ENCODE measurements around the gene TNS3.

Gene TNS3

GRCh38 chr7:47356261-47356660 is 225.7 kb downstream of the TNS3 start:
- H3K4me3 ChIP-seq (ENCODE audit: low read depth, low read length) = no peak overlapping the region

DNA sequence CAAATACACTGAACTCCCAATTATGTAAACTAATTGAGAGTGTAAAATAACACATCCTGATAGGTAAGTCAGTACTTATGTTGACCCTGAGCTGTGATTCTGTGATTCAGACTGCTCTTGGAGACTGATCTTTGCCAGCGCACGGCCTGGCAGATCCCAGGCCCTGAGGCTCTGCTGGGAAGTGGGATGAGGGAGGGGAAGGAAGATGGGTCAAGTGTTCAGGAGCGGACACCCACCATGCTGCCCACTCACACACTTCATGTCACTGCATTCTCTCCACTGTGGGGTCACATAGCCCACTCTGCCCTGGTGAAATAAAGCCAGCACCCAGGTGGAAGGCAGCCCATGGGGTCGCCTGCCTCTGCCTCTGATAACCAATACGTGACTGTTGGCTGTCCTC is 226.2 kb downstream of the TNS3 start:
- H3K4me3 ChIP-seq (ENCODE audit: low read depth, low read length) = no peak overlapping the region

GRCh38 chr7:47354831-47355541 is 226.9 kb downstream of the TNS3 start:
- no peak overlapping the region for H3K4me3 ChIP-seq (ENCODE audit: low read depth, low read length)

DNA sequence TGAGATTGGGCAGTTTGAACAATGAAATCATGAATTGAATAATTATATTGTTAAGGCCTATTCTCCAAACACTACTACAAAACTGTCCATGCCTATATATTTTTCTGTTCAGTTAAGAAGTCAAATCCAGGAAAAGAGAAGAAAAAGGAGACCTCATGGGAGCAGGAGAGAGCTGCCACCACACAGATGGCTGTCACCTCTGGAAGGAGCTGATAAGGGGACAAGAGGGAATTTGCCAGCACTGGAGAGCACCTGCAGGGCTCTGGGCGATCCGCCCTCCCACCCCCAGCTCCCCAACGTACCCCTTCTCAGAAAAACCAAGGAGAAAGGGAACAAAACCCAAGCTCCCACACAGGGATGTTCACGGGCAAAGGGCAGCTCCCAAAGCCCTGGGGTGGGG is 227.8 kb downstream of the TNS3 start:
- H3K4me3 ChIP-seq (ENCODE audit: low read depth, low read length) = no peak overlapping the region

GRCh38 chr7:47352394-47352968 is 229.4 kb downstream of the TNS3 start:
- H3K4me3 ChIP-seq (ENCODE audit: low read depth, low read length) = no peak overlapping the region

DNA sequence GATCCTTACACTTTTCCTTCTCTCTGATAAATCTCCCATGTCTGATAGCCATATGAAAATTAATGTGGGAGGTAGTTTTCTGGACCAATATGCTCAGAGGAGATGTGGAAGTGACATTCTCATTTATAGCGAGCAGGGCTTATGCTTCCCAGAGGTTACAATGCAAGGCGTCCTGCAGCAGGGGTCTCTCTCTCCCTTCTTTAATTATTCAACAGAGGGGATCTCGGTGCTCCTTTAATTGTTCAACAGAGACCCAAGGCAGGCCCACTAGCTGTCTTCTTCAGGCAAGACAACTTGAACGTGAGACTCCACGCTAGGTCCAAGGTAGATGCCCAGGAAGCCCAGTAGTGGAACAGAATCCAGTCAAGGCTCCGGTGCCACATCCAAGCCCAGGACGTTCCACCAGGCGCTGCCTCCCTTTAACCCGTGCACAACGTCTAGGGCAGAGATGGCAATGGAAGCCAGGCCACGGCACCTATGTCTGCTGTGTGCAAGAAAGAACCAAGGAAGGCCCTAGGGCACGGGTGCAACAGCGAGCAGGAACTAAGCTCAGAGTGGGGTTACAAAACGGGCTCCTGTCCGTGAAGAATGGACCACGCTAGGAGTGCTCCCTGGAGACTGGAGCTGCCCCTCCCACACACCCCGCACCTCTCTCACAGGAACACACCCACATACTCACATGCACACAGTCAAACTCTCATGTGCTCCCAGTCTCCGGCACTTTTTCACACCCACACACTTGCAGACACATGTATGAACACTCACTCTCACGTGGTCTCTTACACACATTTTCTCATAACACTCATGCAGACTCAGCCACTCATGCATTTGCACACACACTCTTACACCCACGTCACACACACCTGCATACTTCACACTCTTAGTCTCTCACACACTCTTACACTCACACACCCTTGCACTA is 230.4 kb downstream of the TNS3 start:
- H3K4me3 ChIP-seq (ENCODE audit: low read depth, low read length) = no peak overlapping the region

- H3K4me3 ChIP-seq (ENCODE audit: low read depth, low read length) = no peak overlapping the region
Measured at GRCh38 chr7:47350425-47350824, 231.5 kb downstream of the TNS3 start.

GRCh38 chr7:47349401-47349800 is 232.5 kb downstream of the TNS3 start:
- H3K4me3 ChIP-seq (ENCODE audit: low read depth, low read length) = no peak overlapping the region

- no peak overlapping the region for H3K4me3 ChIP-seq (ENCODE audit: low read depth, low read length)
Measured at GRCh38 chr7:47347816-47348385, 234.0 kb downstream of the TNS3 start.

DNA sequence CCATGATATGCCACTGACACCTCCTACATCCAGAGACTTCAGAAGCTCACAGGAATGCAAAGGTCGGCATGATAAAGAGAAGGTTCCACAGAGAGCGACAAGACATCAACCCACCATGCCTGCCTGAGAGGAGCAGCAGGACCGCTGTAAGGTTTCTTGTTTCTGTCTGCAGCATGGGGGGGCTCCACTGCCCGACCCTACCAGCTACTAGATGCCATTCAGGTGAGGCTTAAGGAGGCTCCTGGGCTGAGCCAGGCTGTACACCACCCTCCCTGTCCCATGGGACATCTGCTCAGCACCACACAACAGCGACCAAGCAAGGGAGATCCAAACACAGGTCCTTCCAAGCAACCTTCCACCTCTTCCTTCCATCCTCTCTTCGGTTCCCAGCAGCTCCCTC is 234.6 kb downstream of the TNS3 start:
- no peak overlapping the region for H3K4me3 ChIP-seq (ENCODE audit: low read depth, low read length)

DNA sequence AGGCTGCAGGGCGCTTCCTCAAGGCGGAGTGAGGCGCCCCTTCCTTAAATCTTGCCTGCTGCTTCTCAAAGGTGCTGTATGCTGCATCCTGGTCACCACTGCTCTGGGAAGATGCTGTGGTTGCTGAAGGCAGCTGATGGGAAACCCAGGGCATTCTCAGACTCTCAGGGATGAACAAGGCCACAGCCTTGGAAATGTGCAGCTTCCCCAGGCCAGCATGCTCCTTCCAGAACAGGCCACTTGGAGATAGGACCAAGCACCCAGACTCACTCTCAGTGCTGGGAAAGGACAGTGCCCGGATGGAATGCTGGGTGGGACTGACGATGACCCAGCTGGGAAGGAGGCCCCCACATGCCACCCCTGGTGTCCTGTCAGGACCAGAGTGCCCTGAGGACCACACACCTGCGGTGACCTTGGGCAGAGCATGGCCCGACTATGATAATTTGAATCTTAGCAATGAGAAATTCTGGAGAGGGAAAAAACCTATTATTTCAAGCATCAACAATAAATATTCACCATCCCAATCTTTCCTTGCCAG is 235.5 kb downstream of the TNS3 start:
- no peak overlapping the region for H3K4me3 ChIP-seq (ENCODE audit: low read depth, low read length)

GRCh38 chr7:47345857-47346298 is 236.0 kb downstream of the TNS3 start:
- no peak overlapping the region for H3K4me3 ChIP-seq (ENCODE audit: low read depth, low read length)

GRCh38 chr7:47344171-47344955 is 237.5 kb downstream of the TNS3 start:
- H3K4me3 ChIP-seq (ENCODE audit: low read depth, low read length) = no peak overlapping the region

- no peak overlapping the region for H3K4me3 ChIP-seq (ENCODE audit: low read depth, low read length)
Measured at GRCh38 chr7:47343061-47343455, 238.9 kb downstream of the TNS3 start.

DNA sequence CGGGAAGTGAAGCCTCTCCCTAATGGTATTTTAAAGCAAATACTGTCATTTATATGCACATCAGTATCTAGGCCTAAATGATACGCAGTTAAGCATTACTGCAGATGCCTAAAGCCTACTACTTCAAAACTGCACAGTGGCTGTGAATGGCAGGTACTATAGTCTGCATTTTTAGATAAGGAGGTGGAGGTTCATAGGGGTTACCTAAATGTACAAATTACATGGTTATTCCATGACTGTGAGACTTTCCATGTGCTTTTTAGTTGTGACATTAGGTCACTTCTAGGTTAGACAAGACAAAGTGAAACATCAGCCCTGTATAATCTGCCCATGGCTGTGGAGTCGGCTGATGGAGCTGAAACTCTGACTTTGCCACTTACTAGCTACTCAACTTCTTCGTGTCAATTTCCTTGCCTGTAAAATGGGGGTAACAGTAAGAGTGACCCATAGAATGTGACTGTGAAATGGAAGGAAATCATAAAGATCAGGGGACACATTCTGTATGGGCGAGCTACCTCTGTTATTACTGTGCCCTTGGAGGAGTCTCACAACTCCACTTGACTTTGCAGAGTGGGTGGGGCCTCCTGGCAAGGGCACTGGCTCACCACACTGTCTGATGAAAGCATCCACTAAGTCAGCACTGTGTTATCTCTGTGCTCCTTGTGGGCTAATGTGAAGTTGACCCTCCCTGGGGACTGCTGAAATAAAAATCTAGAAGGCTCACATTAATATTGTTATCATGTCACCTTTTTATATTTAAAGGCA is 239.4 kb downstream of the TNS3 start:
- no peak overlapping the region for H3K4me3 ChIP-seq (ENCODE audit: low read depth, low read length)

- H3K4me3 ChIP-seq (ENCODE audit: low read depth, low read length) = no peak overlapping the region
Measured at GRCh38 chr7:47340517-47340916, 241.4 kb downstream of the TNS3 start.

DNA sequence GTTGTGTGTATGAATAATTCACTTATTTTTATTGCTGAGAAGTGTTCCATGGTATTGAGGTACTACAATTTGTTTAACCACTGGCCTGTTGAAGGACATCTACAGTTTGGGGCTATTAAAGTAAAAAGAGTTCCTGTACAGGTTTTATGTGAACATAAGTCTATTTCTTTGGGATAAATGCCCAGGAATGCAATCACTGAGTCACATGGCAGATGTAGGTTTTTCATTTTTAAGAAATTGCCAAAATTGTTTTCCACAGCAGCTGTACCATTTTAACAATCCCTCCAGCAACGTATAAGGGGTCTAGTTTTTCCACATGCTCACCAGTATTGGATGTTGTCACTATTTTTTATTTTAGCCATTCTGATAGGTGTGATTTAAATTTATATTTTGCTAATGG is 243.9 kb downstream of the TNS3 start:
- H3K4me3 ChIP-seq (ENCODE audit: low read depth, low read length) = no peak overlapping the region

DNA sequence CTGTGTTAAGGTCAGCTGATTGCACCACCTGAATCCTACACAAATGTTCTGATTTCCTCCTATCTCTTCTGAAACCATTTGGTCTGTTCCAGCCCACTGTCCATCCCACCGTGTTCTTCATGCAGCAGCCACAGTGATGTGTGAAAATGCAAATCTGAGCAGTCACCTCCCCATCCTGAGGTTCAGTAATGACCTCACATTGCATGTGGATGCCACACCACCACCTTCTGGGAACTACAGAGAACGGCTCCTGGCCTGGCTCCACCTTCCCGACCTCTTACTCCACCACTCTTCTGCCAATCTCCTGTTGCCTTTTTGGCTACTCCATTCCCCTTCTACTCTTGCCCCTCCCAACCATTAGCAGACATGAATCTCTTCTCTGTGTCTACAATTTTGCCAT is 244.4 kb downstream of the TNS3 start:
- no peak overlapping the region for H3K4me3 ChIP-seq (ENCODE audit: low read depth, low read length)

Measured in iPS-11a (cell line).